ENCODE measurements around the gene SURF1.
"Not testable (repeated sequence)": the region's sequence is repeated elsewhere in the genome, so short reads cannot be mapped to it uniquely, and the experiment has no call there.

SURF1 gene

GRCh38 chr9:133341369-133342068 lies 14.8 kb downstream of the SURF1 start:
- TF ChIP-seq CTCF (IDR thresholded peaks at IDR 0.05; ENCODE audit: control insufficient read depth, insufficient read depth, low read depth, low read length, missing control alignments), result no peak
- no peak for DNase-seq (ENCODE audit: low read depth)

GRCh38 chr9:133340916-133341315 lies 15.4 kb downstream of the SURF1 start:
- no peak overlapping the region for H3K4me3 ChIP-seq (ENCODE audit: control insufficient read depth, low read depth, low read length)
- TF ChIP-seq CTCF (IDR thresholded peaks at IDR 0.05; ENCODE audit: control insufficient read depth, insufficient read depth, low read depth, low read length, missing control alignments), result no peak
- DNase-seq (ENCODE audit: low read depth), result no peak

More at GRCh38 chr9:133341369-133342068, 14.8 kb downstream of the SURF1 start:
- H3K4me3 ChIP-seq (ENCODE audit: control insufficient read depth, low read depth, low read length), result no peak overlapping the region

GRCh38 chr9:133340256-133340655 lies 16.0 kb downstream of the SURF1 start:
- no peak for DNase-seq (ENCODE audit: low read depth)
- no peak overlapping the region for H3K4me3 ChIP-seq (ENCODE audit: control insufficient read depth, low read depth, low read length)

GRCh38 chr9:133339641-133340040 lies 16.6 kb downstream of the SURF1 start:
- TF ChIP-seq CTCF (IDR thresholded peaks at IDR 0.05; ENCODE audit: control insufficient read depth, insufficient read depth, low read depth, low read length, missing control alignments), result no peak
- DNase-seq (ENCODE audit: low read depth), result no peak
- no peak overlapping the region for H3K4me3 ChIP-seq (ENCODE audit: control insufficient read depth, low read depth, low read length)

More at GRCh38 chr9:133340256-133340655, 16.0 kb downstream of the SURF1 start:
- no peak for TF ChIP-seq CTCF (IDR thresholded peaks at IDR 0.05; ENCODE audit: control insufficient read depth, insufficient read depth, low read depth, low read length, missing control alignments)

- peak; percentile 45 for DNase-seq (ENCODE audit: low read depth)
- peak within 1 kb of the TSS; percentile 70 for H3K4me3 ChIP-seq (ENCODE audit: control insufficient read depth, low read depth, low read length)
- no peak for TF ChIP-seq CTCF (IDR thresholded peaks at IDR 0.05; ENCODE audit: control insufficient read depth, insufficient read depth, low read depth, low read length, missing control alignments)
Measured at GRCh38 chr9:133335924-133336811, 20.1 kb downstream of the SURF1 start, which contains the start of gene SURF6. SURF6 (minus strand) TSS chr9:133336188; CDS start chr9:133336132, 56 bp downstream.

GRCh38 chr9:133334888-133335287 lies 21.4 kb downstream of the SURF1 start:
- DNase-seq (ENCODE audit: low read depth), result not testable (repeated sequence)
- peak overlapping the region; percentile 70 for H3K4me3 ChIP-seq (ENCODE audit: control insufficient read depth, low read depth, low read length)

- no peak for DNase-seq (ENCODE audit: low read depth)
Measured at GRCh38 chr9:133334161-133334560, 22.1 kb downstream of the SURF1 start.

More at GRCh38 chr9:133334161-133334560, 22.1 kb downstream of the SURF1 start:
- TF ChIP-seq CTCF (IDR thresholded peaks at IDR 0.05; ENCODE audit: control insufficient read depth, insufficient read depth, low read depth, low read length, missing control alignments), result no peak
- H3K4me3 ChIP-seq (ENCODE audit: control insufficient read depth, low read depth, low read length), result no peak overlapping the region
